22Rv1 (cell line): Measurements from ENCODE around the gene GIT2.

ENCODE experiments used
- ZFX ChIP-seq: fragments of 450-650 bp; IDR thresholded peaks from 2 replicates; pipeline ENCODE4 v1.6.1; 2017; ENCODE audit warnings: antibody characterized with exemption, borderline replicate concordance
- TF ChIP-seq, protein P1 (sequence below): fragments of 450-650 bp; IDR thresholded peaks from 2 replicates; pipeline ENCODE4 v1.5.1; 2017; ENCODE audit warnings: mild to moderate bottlenecking

GRCh38 chr12:109880938-109881337, 115.2 kb downstream of the GIT2 start:
- TF ChIP-seq, protein P1, sequence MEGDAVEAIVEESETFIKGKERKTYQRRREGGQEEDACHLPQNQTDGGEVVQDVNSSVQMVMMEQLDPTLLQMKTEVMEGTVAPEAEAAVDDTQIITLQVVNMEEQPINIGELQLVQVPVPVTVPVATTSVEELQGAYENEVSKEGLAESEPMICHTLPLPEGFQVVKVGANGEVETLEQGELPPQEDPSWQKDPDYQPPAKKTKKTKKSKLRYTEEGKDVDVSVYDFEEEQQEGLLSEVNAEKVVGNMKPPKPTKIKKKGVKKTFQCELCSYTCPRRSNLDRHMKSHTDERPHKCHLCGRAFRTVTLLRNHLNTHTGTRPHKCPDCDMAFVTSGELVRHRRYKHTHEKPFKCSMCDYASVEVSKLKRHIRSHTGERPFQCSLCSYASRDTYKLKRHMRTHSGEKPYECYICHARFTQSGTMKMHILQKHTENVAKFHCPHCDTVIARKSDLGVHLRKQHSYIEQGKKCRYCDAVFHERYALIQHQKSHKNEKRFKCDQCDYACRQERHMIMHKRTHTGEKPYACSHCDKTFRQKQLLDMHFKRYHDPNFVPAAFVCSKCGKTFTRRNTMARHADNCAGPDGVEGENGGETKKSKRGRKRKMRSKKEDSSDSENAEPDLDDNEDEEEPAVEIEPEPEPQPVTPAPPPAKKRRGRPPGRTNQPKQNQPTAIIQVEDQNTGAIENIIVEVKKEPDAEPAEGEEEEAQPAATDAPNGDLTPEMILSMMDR, result no peak
- no peak for TF ChIP-seq ZFX
